A549 (cell line): ENCODE data around the gene DNM3. TPM values are rescaled to one million over a fixed set of nuclear protein-coding genes. Genes with fewer than 3 reads are reported as not detected.

Source experiments
- ATAC-seq, 2 experiments: fragments of 200-7000 bp in 1 of 2; fragments of >200 bp in 1 of 2; cut with Nextera tagmentation in 1 of 2; cut with Tn5 transposase in 1 of 2; 3 replicates each; pipeline versions ENCODE4 v1.8.0 to v1.9.1; 2018 to 2020; ENCODE audit warnings: mild to moderate bottlenecking in 1 of 2, moderate library complexity in 1 of 2
- CTCF ChIA-PET: fragments of 300-600 bp; sonication (Branson Sonifier 250); formaldehyde crosslinking; extraction: SDS; loops from one replicate; lab custom pipeline; 2021; ENCODE audit warnings: antibody characterized with exemption, inconsistent platforms; lab: Yijun Ruan, JAX
- POLR2A ChIA-PET: fragments of 350-600 bp; formaldehyde crosslinking; extraction: SDS; loops from one replicate; lab custom pipeline; 2021; ENCODE audit warnings: antibody characterized with exemption, inconsistent platforms; lab: Yijun Ruan, JAX
- DNase-seq, 2 experiments: peaks; one replicate each; pipeline versions ENCODE4 v3.0.0 to v3.0.0-alpha.2; 2011 to 2016; ENCODE audit warnings: low read depth in 1 of 2, low spot score in 1 of 2
- FAIRE-seq: peaks from 2 replicates; lab custom pipeline; 2011; peaks lifted over from hg19 to GRCh38; lab: Jason Lieb, UNC
- H3K27ac ChIP-seq, 2 experiments: fragments of >200 bp; sonication (Bioruptor Twin); formaldehyde crosslinking; 3 replicates each; pipeline ENCODE4 v1.5.1; 2016 to 2017
- H3K4me1 ChIP-seq: fragments of >200 bp; sonication (Bioruptor Twin); formaldehyde crosslinking; 3 replicates; pipeline ENCODE4 v1.6.1; 2016
- H3K4me2 ChIP-seq: fragments of >200 bp; sonication (Bioruptor Twin); formaldehyde crosslinking; 3 replicates; pipeline ENCODE4 v1.6.1; 2016
- H3K4me3 ChIP-seq: fragments of >200 bp; sonication (Bioruptor Twin); formaldehyde crosslinking; 3 replicates; pipeline ENCODE4 v1.5.1; 2016
- H3K9me3 ChIP-seq: fragments of >200 bp; sonication (Bioruptor Twin); formaldehyde crosslinking; 3 replicates; pipeline ENCODE4 v1.6.1; 2016
- ATOH8 ChIP-seq: fragments of 250-450 bp; sonication (Bioruptor Pico); IDR thresholded peaks from 2 replicates; pipeline ENCODE4 v1.5.0; 2020; ENCODE audit warnings: low read depth, mild to moderate bottlenecking, moderate library complexity
- BCL3 ChIP-seq: fragments of >200 bp; sonication (Bioruptor Twin); formaldehyde crosslinking; IDR thresholded peaks from 3 replicates; pipeline ENCODE4 v1.6.1; 2016
- CHD2 ChIP-seq: fragments of 150-350 bp; IDR thresholded peaks from 2 replicates; pipeline ENCODE4 v1.6.1; 2014; ENCODE audit warnings: low read length; ENCODE audit not compliant: partially characterized antibody
- CTCF ChIP-seq: fragments of >200 bp; sonication (Bioruptor Twin); formaldehyde crosslinking; IDR thresholded peaks from 3 replicates; pipeline ENCODE4 v1.5.1; 2016
- ELK1 ChIP-seq: fragments of 150-350 bp; IDR thresholded peaks from 2 replicates; pipeline ENCODE4 v1.6.1; 2014; ENCODE audit warnings: low read depth, mild to moderate bottlenecking, low read length
- HES2 ChIP-seq: fragments of >200 bp; sonication (Bioruptor Twin); formaldehyde crosslinking; IDR thresholded peaks from 2 replicates; pipeline ENCODE4 v1.6.1; 2016
- HEYL ChIP-seq: fragments of 250-450 bp; sonication (Bioruptor Pico); IDR thresholded peaks from 2 replicates; pipeline ENCODE4 v1.8.0; 2021; ENCODE audit warnings: mild to moderate bottlenecking, moderate library complexity
- HOXA7 ChIP-seq: fragments of 250-450 bp; sonication (Bioruptor Pico); IDR thresholded peaks from 2 replicates; pipeline ENCODE4 v1.5.0; 2020; ENCODE audit warnings: mild to moderate bottlenecking, moderate library complexity
- JUN ChIP-seq, 2 experiments: fragments of >200 bp; sonication (Bioruptor Twin); formaldehyde crosslinking; IDR thresholded peaks; 2 replicates in 1 of 2; 3 replicates in 1 of 2; pipeline ENCODE4 v1.6.1; 2016 to 2017
- MAFK ChIP-seq: fragments of 450-650 bp; IDR thresholded peaks from 2 replicates; pipeline ENCODE4 v1.6.1; 2014; ENCODE audit not compliant: partially characterized antibody
- NPAS2 ChIP-seq: fragments of 250-450 bp; sonication (Bioruptor Pico); IDR thresholded peaks from 2 replicates; pipeline ENCODE4 v1.8.0; 2022; ENCODE audit warnings: mild to moderate bottlenecking, moderate library complexity, borderline replicate concordance
- NR3C1 ChIP-seq: fragments of >200 bp; sonication (Bioruptor Twin); formaldehyde crosslinking; IDR thresholded peaks from 3 replicates; pipeline ENCODE4 v1.6.1; 2017
- POLR2AphosphoS2 ChIP-seq: conservative IDR thresholded peaks from 2 replicates; pipeline ENCODE4 v1.6.1; 2012; ENCODE audit warnings: low read length, improper control_type of control experiment, inconsistent platforms
- RARB ChIP-seq: fragments of 250-450 bp; sonication (Bioruptor Pico); IDR thresholded peaks from 2 replicates; pipeline ENCODE4 v1.8.0; 2021; ENCODE audit warnings: mild to moderate bottlenecking, moderate library complexity
- RFX5 ChIP-seq: fragments of 450-650 bp; IDR thresholded peaks from 2 replicates; pipeline ENCODE4 v1.7.1; 2014; ENCODE audit warnings: antibody characterized with exemption, mild to moderate bottlenecking, moderate library complexity
- TP53 ChIP-seq: fragments of 250-450 bp; sonication (Bioruptor Pico); IDR thresholded peaks from 2 replicates; pipeline ENCODE4 v1.5.0; 2021; ENCODE audit warnings: mild to moderate bottlenecking, moderate library complexity
- ZNF302 ChIP-seq: fragments of 250-450 bp; sonication (Bioruptor Pico); IDR thresholded peaks from 2 replicates; pipeline ENCODE4 v1.9.0; 2021; ENCODE audit warnings: inconsistent platforms, mild to moderate bottlenecking, moderate library complexity
- WGBS: methylation state at CpG from one replicate; pipeline ENCODE4 v1.1.6; 2017; ENCODE audit errors: missing lambda C conversion rate; 5-methylcytosine and 5-hydroxymethylcytosine counted together
- polyA plus RNA-seq, 4 experiments: library from polyadenylated mRNA; depleted of rRNA in 3 of 4; stranded (reverse); fragments of >200 nt; fragmentation: RNase III in 1 of 4; extraction: RNeasy Plus Mini Kit Qiagen cat#74134 plus additional on column Dnase treatment in 1 of 4; gene quantifications; 2 replicates in 3 of 4; 3 replicates in 1 of 4; pipeline ENCODE4 v1.2.3, GENCODE V29; 2011 to 2017

The DNM3 gene
- polyA plus RNA-seq, 2 of the 4 experiments (the other 2 are of a cell fraction): 0.57 to 1.5 TPM

GRCh38 chr1:172135978-172136610 is 294.8 kb downstream of the DNM3 start:
- CTCF ChIA-PET: no interaction called here
- TF ChIP-seq CTCF: no peak
- TF ChIP-seq MAFK: peak; percentile 44
- no peak for TF ChIP-seq RFX5
- POLR2A ChIA-PET: no interaction called here
- H3K27ac ChIP-seq: no peak overlapping the region
- no peak overlapping the region for H3K4me2 ChIP-seq
- FAIRE-seq (peak; percentile 59), DNase-seq (no peak), ATAC-seq (no peak)
- 91% methylated on average over 4 of the region's 4 CpGs for WGBS
- H3K9me3 ChIP-seq: no peaks in the 10 kb centered on the region
- no peak overlapping the region for H3K4me3 ChIP-seq
- peaks cover 5% of the 10 kb centered on the region; the same call in 2 of the 3 replicates for H3K4me1 ChIP-seq

GRCh38 chr1:172136925-172137324 is 295.6 kb downstream of the DNM3 start:
- FAIRE-seq (no peak), ATAC-seq (no peak), DNase-seq (no peak)
- Histone ChIP-seq H3K27ac (no peak overlapping the region), H3K4me2 (no peak overlapping the region), H3K9me3 (no peaks in the 10 kb centered on the region), H3K4me1 (peaks cover 5% of the 10 kb centered on the region; the same call in 2 of the 3 replicates), H3K4me3 (no peak overlapping the region)
- ChIA-PET CTCF (no interaction called here), POLR2A (no interaction called here)
- WGBS: 87% methylated on average over 5 of the region's 5 CpGs
- TF ChIP-seq ELK1 (no peak), RARB (CRISPR knock-in tag) (no peak), POLR2AphosphoS2 (no peak), CHD2 (no peak), TP53 (CRISPR knock-in tag) (no peak), BCL3 (no peak), NR3C1 (no peak), JUN (IDR thresholded peaks at IDR 0.05) (no peak), CTCF (no peak), HOXA7 (CRISPR knock-in tag) (no peak), HEYL (CRISPR knock-in tag) (no peak), ZNF302 (CRISPR knock-in tag) (no peak), ATOH8 (CRISPR knock-in tag) (no peak), NPAS2 (CRISPR knock-in tag) (no peak), HES2 (no peak)
